ENCODE results near the gene VEGFC.

Gene VEGFC

GRCh38 chr4:176792326-176793059 is at the start of gene VEGFC:
Gene VEGFC (minus strand): TSS chr4:176792922. CDS start chr4:176792311, 611 bp downstream.
- in situ Hi-C loops (cut with MboI; ENCODE audit: low sequenced_read_pairs) = no loop called here

GRCh38 chr4:176841711-176842112 is 49.0 kb upstream of the VEGFC start:
- in situ Hi-C loops (cut with MboI; ENCODE audit: low sequenced_read_pairs) = no loop called here

GRCh38 chr4:176840166-176840565 is 47.4 kb upstream of the VEGFC start:
- in situ Hi-C loops (cut with MboI; ENCODE audit: low sequenced_read_pairs) = no loop called here

DNA sequence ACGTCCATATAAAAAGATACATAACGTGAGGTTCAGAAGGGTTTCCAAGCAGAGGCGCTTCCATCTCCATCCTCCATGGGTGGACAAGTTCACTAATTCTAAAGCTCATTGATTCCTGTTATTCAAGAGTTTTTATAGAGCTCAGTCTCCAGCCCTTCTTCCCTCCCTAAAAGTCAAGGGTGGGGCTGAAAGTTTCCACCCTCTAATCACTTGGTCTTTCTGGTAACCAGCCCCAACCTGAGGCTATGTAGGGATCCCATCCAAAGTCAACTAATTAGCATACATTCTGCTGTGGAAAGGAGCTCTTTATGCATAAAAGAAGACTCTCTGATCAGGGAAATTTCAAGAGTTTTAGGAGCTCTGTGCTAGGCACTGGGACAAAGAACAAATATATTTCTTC is 46.9 kb upstream of the VEGFC start:
- in situ Hi-C loops (cut with MboI; ENCODE audit: low sequenced_read_pairs) = no loop called here

DNA sequence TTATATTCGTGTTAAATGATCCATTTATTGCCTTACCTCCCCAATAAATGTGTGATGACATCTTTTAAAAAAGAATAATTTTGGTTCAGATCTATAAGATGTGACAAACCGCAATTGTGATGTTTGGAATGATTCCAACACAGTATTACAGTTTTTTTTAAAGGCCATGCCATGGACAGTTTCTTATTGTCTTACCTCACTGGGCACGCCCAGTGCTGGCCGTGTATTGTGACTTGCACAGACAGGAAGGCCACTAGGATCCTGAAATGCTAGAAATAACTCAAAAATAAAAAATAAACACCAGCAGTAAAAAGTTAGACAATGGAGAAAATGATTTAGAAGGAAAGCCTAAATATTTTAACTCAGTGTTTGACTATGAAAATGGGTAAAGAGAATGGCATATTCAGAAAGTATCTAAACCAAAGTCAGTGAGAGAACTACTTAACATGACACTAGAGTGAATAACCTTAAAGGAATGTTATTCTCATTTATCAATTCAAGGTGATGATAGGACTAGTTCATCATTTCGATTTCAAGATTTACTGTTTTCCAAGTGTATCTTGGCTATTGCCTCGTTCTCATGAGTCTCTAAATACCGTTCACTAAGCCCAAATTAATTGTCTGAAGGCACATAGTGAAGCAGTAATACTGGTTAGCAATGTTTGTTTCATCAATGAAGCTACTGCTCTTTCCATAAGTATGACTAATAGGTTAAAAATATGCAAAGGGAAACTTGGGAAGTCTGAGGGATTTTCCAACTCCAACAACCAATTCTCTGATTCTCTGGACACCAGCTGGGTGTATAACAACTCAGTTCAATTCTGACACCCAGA is 46.1 kb upstream of the VEGFC start:
- in situ Hi-C loops (cut with MboI; ENCODE audit: low sequenced_read_pairs) = no loop called here

GRCh38 chr4:176837169-176837895 is 44.6 kb upstream of the VEGFC start:
- in situ Hi-C loops (cut with MboI; ENCODE audit: low sequenced_read_pairs) = no loop called here

GRCh38 chr4:176834531-176834930 is 41.8 kb upstream of the VEGFC start:
- in situ Hi-C loops (cut with MboI; ENCODE audit: low sequenced_read_pairs) = no loop called here

DNA sequence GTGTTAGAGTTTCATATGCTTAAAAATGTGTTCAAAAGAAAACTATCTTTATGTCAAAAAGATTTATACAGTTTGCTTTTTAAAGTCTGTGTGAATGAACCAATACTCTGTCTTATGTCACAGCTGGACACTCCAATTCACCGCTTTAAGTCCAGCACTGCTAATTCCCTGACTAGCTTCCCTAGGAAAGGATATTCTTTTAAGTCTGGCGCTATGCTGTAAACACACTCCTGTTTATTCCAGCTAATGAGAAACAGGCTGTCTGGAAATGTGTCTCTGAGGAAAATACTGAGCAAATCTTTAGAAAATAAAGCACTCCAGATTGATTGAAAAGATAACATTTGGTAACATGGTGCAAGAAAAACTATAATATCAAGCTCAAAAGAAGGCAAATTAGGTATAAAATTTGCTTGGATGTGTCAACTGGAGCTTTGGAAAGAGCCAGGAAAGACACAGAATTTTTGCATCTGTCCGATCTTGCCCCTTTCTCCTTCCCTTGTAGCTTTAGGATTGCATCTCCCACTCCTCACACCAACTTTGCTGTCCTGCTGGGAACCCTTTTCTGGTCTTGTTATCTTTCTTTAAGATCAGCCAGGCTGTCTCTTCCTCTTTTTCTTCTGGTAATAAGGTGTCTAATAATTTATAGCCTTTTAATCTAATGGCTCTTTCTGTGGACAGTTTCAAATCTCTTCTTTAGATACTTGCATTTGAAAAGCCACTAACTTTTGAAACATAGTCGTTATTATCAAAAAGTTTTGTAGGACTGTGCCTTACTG is 40.9 kb upstream of the VEGFC start:
- in situ Hi-C loops (cut with MboI; ENCODE audit: low sequenced_read_pairs) = no loop called here

- in situ Hi-C loops (cut with MboI; ENCODE audit: low sequenced_read_pairs) = no loop called here
Measured at GRCh38 chr4:176830971-176831370, 38.2 kb upstream of the VEGFC start.

DNA sequence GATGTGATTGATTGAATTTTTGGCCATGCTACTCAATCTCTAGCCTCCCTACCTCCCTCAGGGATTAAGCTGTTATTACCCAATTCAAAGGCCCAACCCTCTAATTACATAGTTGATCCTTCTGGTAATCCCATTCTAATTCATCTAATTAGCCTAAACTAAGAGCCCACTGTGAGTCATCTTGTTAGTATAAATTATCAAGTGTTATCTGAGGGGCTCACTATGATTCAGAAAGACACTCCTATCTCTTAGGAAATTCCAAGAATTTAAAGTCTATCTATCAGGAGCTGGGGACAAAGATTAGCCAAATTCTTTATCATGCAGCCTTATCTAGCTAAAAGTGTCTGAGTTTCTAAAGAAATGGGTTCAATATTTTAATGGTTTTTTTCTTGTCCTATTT is 32.9 kb upstream of the VEGFC start:
- in situ Hi-C loops (cut with MboI; ENCODE audit: low sequenced_read_pairs) = no loop called here

DNA sequence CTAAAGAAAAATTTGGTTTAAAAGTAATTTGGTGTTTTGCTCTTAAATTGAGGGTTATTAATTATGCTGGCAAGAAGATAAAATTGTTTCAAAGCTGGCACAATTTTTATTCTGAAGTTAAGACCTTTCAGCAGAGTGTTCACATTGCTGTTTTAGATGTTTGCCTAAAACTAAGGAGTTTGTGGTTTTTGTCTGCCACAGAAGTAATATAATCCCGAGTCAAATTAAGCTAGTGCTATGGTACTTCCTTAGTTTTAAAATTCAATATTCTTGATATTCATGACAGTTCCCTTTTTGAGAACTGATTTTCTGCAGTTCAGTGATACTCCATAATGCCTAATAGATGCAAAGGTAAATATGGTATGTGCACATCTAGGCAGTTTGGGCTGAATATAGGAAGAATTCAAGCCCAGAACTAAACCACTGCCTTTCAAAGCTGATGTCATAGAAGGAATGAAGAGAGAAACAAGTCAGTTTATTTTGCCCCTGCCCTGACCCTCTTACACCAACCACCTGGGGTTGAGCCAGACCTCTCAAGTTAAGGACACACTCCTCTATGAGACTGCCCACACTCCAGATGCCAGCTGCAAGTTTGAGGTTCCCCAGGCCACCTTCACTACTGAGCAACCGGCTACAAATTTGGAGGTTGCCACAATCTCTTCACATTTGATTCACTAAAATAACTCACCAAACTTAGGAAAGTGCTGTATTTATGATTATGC is 32.1 kb upstream of the VEGFC start:
- in situ Hi-C loops (cut with MboI; ENCODE audit: low sequenced_read_pairs) = no loop called here

DNA sequence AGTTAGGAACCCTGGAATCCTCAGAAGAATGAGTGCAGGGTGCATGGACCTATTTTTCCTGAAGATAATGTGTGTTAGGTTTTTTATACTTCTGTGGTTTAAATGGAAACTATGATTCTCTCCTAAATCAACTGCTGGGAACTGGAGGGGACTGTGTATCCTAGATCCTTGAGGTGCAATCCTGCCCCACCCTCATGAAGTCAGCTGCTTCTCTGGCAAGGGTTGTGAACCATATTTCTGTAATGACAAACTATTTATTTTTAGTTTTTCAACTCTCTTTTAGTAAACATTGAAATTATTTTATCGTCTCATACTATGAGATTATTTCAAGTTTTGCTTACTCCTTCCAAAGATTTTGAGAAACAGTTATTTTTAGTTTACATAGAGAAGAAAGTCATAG is 25.8 kb upstream of the VEGFC start:
- in situ Hi-C loops (cut with MboI; ENCODE audit: low sequenced_read_pairs) = no loop called here

DNA sequence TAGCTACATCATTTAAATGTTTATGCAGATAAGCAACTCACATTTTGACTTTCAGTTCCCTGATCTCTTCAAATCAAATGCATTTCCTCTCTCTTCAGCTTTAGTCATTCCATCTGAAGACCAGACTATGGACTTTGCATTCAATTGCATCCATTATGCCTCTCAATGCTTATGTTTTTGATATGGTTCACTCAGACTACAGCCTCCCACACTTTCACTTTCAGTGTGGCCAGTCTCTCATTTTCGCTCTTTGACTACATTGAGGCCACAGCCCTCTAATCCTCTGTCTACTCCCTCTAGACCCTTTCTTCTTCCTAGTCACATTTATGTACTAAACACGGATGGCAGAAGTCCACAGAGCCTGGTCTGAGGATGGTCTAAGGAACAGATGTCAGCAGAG is 24.5 kb upstream of the VEGFC start:
- in situ Hi-C loops (cut with MboI; ENCODE audit: low sequenced_read_pairs) = no loop called here

DNA sequence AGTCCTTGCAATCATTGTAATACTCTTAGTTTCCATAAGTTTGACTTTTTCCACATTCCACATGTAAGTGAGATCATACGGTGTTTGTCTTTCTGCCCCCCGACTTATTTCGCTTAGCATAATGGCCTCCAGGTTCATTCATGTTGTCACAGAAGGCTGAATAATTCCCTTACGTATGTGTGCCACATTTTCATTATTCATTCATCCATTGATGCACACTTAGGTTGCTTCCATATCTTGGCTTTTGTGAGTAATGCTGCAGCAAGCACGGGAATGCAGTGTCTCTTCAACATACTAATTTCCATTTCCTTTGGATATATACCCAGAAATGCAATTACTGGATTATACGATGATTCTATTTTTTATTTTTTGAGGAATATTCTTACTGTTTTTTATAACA is 22.0 kb upstream of the VEGFC start:
- in situ Hi-C loops (cut with MboI; ENCODE audit: low sequenced_read_pairs) = no loop called here

- in situ Hi-C loops (cut with MboI; ENCODE audit: low sequenced_read_pairs) = no loop called here
Measured at GRCh38 chr4:176810481-176811249, 17.9 kb upstream of the VEGFC start.

DNA sequence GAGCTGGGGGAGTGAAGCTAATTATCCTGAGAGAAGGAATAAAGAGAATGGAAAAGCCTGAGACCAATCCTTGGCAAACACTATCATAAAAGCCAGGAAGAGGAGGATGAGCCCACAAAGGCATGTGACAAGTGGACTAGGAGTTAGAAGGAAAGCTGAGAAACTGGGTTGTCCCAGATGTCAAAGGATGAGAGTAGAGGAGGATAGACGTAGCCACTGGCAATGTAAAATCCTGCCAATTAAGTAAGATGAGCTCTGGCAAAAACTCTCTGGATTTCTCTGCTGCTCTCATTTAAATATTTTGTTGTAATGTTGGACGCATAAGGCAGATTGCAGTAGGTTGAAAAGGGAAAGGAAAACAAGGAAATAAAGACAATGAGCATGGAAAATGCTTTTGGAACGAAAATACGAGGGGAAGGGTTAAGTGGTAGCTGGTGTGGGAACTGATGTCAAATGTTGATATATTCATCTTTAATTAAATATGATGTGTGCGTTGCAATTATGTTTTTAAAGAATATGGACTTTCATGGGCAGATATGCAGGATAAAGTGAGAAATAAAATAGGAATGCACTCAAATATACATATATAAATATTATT is 14.2 kb upstream of the VEGFC start:
- in situ Hi-C loops (cut with MboI; ENCODE audit: low sequenced_read_pairs) = no loop called here

DNA sequence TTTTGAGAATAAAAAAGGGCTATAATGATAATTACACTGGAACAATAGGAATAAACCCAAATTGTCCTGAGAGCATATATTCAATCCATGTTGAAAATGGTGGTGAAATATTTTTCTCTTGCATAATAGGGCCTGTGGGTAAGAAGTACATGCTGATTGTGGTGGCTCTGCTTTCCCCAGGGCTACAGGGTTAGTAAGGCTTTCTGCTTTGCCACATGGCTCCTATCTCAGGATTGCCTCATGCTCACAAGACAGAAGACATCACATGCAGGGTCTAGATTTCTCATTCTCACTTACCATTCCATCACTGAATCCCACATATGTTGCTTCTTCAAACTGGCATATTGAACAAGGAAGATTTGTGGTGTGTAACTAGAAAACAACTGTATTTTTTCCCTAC is 12.4 kb upstream of the VEGFC start:
- in situ Hi-C loops (cut with MboI; ENCODE audit: low sequenced_read_pairs) = no loop called here

DNA sequence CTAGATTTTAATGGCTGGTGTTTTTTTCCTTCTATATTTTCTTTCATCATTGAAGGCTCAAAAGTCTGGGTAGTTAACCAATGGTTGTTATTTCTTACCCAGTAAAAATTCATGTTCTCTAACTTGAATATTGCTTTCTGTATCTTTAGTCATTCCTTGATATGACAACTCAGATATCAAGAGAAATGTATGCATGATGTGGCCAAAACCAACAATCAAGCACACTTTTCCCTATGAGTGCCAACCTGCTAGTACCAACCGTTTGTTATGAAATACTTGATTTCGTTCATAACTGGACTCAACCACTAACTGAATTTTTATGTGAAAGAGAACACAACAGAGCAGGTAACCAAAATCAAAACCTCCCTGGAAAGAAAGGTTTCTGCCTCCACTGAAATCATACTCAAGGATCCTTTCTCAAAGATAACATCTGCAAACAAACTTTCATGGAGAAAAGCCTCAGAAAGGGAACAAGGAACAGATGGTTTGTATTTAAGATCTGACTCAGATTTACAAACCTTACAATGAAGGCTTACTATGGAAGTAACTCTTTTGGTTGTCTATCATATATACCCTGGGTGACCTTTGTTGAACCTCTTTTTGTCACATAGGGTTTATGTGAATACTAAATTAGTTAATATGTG is 8.3 kb upstream of the VEGFC start:
- in situ Hi-C loops (cut with MboI; ENCODE audit: low sequenced_read_pairs) = no loop called here

DNA sequence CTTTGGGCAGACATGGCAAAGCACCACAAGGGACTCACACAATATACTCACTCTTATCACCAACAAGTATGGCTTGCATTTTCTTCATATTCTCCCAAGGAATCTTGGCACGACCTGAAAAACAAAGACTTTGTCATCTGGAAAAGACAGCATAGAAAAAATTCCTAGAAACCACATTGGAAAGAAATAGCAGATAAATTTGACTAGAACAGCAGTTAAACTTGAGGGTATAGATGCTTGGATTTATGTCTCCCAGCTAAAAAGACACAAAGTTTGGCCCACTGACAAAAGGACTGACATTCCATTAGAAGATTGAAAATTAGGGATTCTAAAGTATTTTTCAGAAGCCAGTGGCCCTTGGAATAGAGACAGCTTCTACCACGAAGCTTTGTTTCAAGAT is 6.9 kb upstream of the VEGFC start:
- in situ Hi-C loops (cut with MboI; ENCODE audit: low sequenced_read_pairs) = no loop called here
